ENCODE results near the gene EXOC3L4. TPM values are rescaled to one million over a fixed set of nuclear protein-coding genes. Genes with fewer than 3 reads are reported as not detected.

The EXOC3L4 gene
- total RNA-seq, 1 donor from 2014 or later: not detected

GRCh38 chr14:103064436-103064835 is 30.1 kb upstream of the EXOC3L4 start:
- H3K9me3 Mint-ChIP-seq: no peaks in the 10 kb centered on the region
- no peaks in the 10 kb centered on the region for H3K36me3 Mint-ChIP-seq (ENCODE audit: low read depth)
- H3K27ac Mint-ChIP-seq: no peak overlapping the region
- no peak for DNase-seq (ENCODE audit: low spot score)
- no peak overlapping the region for H3K4me3 Mint-ChIP-seq
- H3K4me1 Mint-ChIP-seq (ENCODE audit: low read depth): no peaks in the 10 kb centered on the region
- intact Hi-C loops (cut with micrococcal nuclease): no loop called here
- peaks cover 36% of the 10 kb centered on the region for H3K27me3 Mint-ChIP-seq (ENCODE audit: insufficient read depth)

- Mint-ChIP-seq H3K9me3 (no peaks in the 10 kb centered on the region), H3K36me3 (ENCODE audit: low read depth) (no peaks in the 10 kb centered on the region), H3K27me3 (ENCODE audit: insufficient read depth) (peaks cover 30% of the 10 kb centered on the region), H3K4me3 (no peak overlapping the region), H3K4me1 (ENCODE audit: low read depth) (no peaks in the 10 kb centered on the region), H3K27ac (no peak overlapping the region)
- DNase-seq (ENCODE audit: low spot score): no peak
- intact Hi-C loops (cut with micrococcal nuclease): no loop called here
These were observed 29.5 kb upstream of the EXOC3L4 start for GRCh38 chr14:103064978-103065377.

GRCh38 chr14:103065861-103066260 is 28.7 kb upstream of the EXOC3L4 start:
- Mint-ChIP-seq H3K9me3 (no peaks in the 10 kb centered on the region), H3K4me1 (ENCODE audit: low read depth) (no peaks in the 10 kb centered on the region), H3K27me3 (ENCODE audit: insufficient read depth) (peaks cover 23% of the 10 kb centered on the region), H3K36me3 (ENCODE audit: low read depth) (no peaks in the 10 kb centered on the region), H3K27ac (no peak overlapping the region), H3K4me3 (no peak overlapping the region)
- intact Hi-C loops (cut with micrococcal nuclease): no loop called here
- no peak for DNase-seq (ENCODE audit: low spot score)

- H3K9me3 Mint-ChIP-seq: no peaks in the 10 kb centered on the region
- H3K36me3 Mint-ChIP-seq (ENCODE audit: low read depth): no peaks in the 10 kb centered on the region
- H3K27me3 Mint-ChIP-seq (ENCODE audit: insufficient read depth): peaks cover 23% of the 10 kb centered on the region
- no peak for DNase-seq (ENCODE audit: low spot score)
- H3K27ac Mint-ChIP-seq: no peak overlapping the region
- intact Hi-C loops (cut with micrococcal nuclease): no loop called here
- H3K4me3 Mint-ChIP-seq: no peak overlapping the region
- no peaks in the 10 kb centered on the region for H3K4me1 Mint-ChIP-seq (ENCODE audit: low read depth)
These were observed 28.1 kb upstream of the EXOC3L4 start for GRCh38 chr14:103066399-103066798.

- H3K27me3 Mint-ChIP-seq (ENCODE audit: insufficient read depth): peaks cover 17% of the 10 kb centered on the region
- no peaks in the 10 kb centered on the region for H3K9me3 Mint-ChIP-seq
- no peak for DNase-seq (ENCODE audit: low spot score)
- intact Hi-C loops (cut with micrococcal nuclease): no loop called here
- no peaks in the 10 kb centered on the region for H3K36me3 Mint-ChIP-seq (ENCODE audit: low read depth)
- no peaks in the 10 kb centered on the region for H3K4me1 Mint-ChIP-seq (ENCODE audit: low read depth)
- no peak overlapping the region for H3K27ac Mint-ChIP-seq
- no peak overlapping the region for H3K4me3 Mint-ChIP-seq
These were observed 27.1 kb upstream of the EXOC3L4 start for GRCh38 chr14:103067231-103067954.

GRCh38 chr14:103068351-103069073 is 26.0 kb upstream of the EXOC3L4 start:
- no peak overlapping the region for H3K4me3 Mint-ChIP-seq
- intact Hi-C loops (cut with micrococcal nuclease): no loop called here
- no peak overlapping the region for H3K27ac Mint-ChIP-seq
- no peaks in the 10 kb centered on the region for H3K36me3 Mint-ChIP-seq (ENCODE audit: low read depth)
- H3K27me3 Mint-ChIP-seq (ENCODE audit: insufficient read depth): peaks cover 14% of the 10 kb centered on the region
- no peak for DNase-seq (ENCODE audit: low spot score)
- no peaks in the 10 kb centered on the region for H3K9me3 Mint-ChIP-seq
- no peaks in the 10 kb centered on the region for H3K4me1 Mint-ChIP-seq (ENCODE audit: low read depth)

- no peaks in the 10 kb centered on the region for H3K4me1 Mint-ChIP-seq (ENCODE audit: low read depth)
- intact Hi-C loops (cut with micrococcal nuclease): loop anchor here (10.0 kb wide), 1 partner anchor 546 kb away; no protein-coding TSS in a partner anchor
- H3K27ac Mint-ChIP-seq: no peak overlapping the region
- no peak overlapping the region for H3K4me3 Mint-ChIP-seq
- no peaks in the 10 kb centered on the region for H3K9me3 Mint-ChIP-seq
- DNase-seq (ENCODE audit: low spot score): no peak
- peaks cover 3% of the 10 kb centered on the region for H3K27me3 Mint-ChIP-seq (ENCODE audit: insufficient read depth)
- H3K36me3 Mint-ChIP-seq (ENCODE audit: low read depth): no peaks in the 10 kb centered on the region
These were observed 24.2 kb upstream of the EXOC3L4 start for GRCh38 chr14:103070263-103070885.

GRCh38 chr14:103070971-103071542 is 23.5 kb upstream of the EXOC3L4 start:
- no peaks in the 10 kb centered on the region for H3K36me3 Mint-ChIP-seq (ENCODE audit: low read depth)
- H3K9me3 Mint-ChIP-seq: no peaks in the 10 kb centered on the region
- no peak for DNase-seq (ENCODE audit: low spot score)
- H3K27ac Mint-ChIP-seq: no peak overlapping the region
- no peaks in the 10 kb centered on the region for H3K4me1 Mint-ChIP-seq (ENCODE audit: low read depth)
- intact Hi-C loops (cut with micrococcal nuclease): loop anchor here (10.0 kb wide), 1 partner anchor 546 kb away; no protein-coding TSS in a partner anchor
- H3K4me3 Mint-ChIP-seq: no peak overlapping the region
- H3K27me3 Mint-ChIP-seq (ENCODE audit: insufficient read depth): peaks cover 3% of the 10 kb centered on the region

GRCh38 chr14:103071544-103072251 is 22.8 kb upstream of the EXOC3L4 start:
- Mint-ChIP-seq H3K9me3 (no peaks in the 10 kb centered on the region), H3K27ac (no peak overlapping the region), H3K27me3 (ENCODE audit: insufficient read depth) (peaks cover 7% of the 10 kb centered on the region), H3K4me3 (no peak overlapping the region), H3K4me1 (ENCODE audit: low read depth) (no peaks in the 10 kb centered on the region), H3K36me3 (ENCODE audit: low read depth) (no peaks in the 10 kb centered on the region)
- intact Hi-C loops (cut with micrococcal nuclease): loop anchor here (10.0 kb wide), 1 partner anchor 547 kb away; no protein-coding TSS in a partner anchor
- no peak for DNase-seq (ENCODE audit: low spot score)

GRCh38 chr14:103072595-103073366 is 21.7 kb upstream of the EXOC3L4 start:
- H3K27me3 Mint-ChIP-seq (ENCODE audit: insufficient read depth): peaks cover 7% of the 10 kb centered on the region
- no peaks in the 10 kb centered on the region for H3K4me1 Mint-ChIP-seq (ENCODE audit: low read depth)
- H3K36me3 Mint-ChIP-seq (ENCODE audit: low read depth): no peaks in the 10 kb centered on the region
- H3K27ac Mint-ChIP-seq: no peak overlapping the region
- intact Hi-C loops (cut with micrococcal nuclease): loop anchor here (10.0 kb wide), 1 partner anchor 548 kb away; no protein-coding TSS in a partner anchor
- H3K9me3 Mint-ChIP-seq: no peaks in the 10 kb centered on the region
- H3K4me3 Mint-ChIP-seq: no peak overlapping the region
- DNase-seq (ENCODE audit: low spot score): no peak

GRCh38 chr14:103073367-103073875 is 21.1 kb upstream of the EXOC3L4 start:
- H3K36me3 Mint-ChIP-seq (ENCODE audit: low read depth): no peaks in the 10 kb centered on the region
- H3K9me3 Mint-ChIP-seq: no peaks in the 10 kb centered on the region
- H3K27ac Mint-ChIP-seq: no peak overlapping the region
- no peak for DNase-seq (ENCODE audit: low spot score)
- intact Hi-C loops (cut with micrococcal nuclease): loop anchor here (10.0 kb wide), 1 partner anchor 549 kb away; no protein-coding TSS in a partner anchor
- H3K4me3 Mint-ChIP-seq: no peak overlapping the region
- H3K27me3 Mint-ChIP-seq (ENCODE audit: insufficient read depth): peaks cover 7% of the 10 kb centered on the region
- no peaks in the 10 kb centered on the region for H3K4me1 Mint-ChIP-seq (ENCODE audit: low read depth)

Measured in activated T-helper 1 cell treated with anti-CD3 and anti-CD28 coated beads, Interleukin-12 subunit alpha, Interleukin-12 subunit beta, Interleukin-2, Interleukin-4 antibody, amounts not matched to agents 30 ng/mL and 10 ng/mL and 1 ng/mL, durations not matched to agents 14 hours and 24 hours and 36 hours (primary cell).